HG02885 (cell line): ENCODE results near the gene DAB2IP.
"Not testable (repeated sequence)": the region's sequence is repeated elsewhere in the genome, so short reads cannot be mapped to it uniquely, and the experiment has no call there.

ENCODE experiments used
- ATAC-seq: cut with Tn5 transposase; IDR thresholded peaks from one replicate; pipeline ENCODE4 v1.9.1; 2021; ENCODE audit warnings: mild to moderate bottlenecking; ENCODE audit not compliant: unreplicated experiment, poor library complexity

DAB2IP gene

GRCh38 chr9:121651295-121652020 lies at the start of gene DAB2IP:
TSS of gene DAB2IP (plus strand) at chr9:121651634. CDS start at chr9:121651776, 142 bp downstream.
- ATAC-seq: no peak

DNA sequence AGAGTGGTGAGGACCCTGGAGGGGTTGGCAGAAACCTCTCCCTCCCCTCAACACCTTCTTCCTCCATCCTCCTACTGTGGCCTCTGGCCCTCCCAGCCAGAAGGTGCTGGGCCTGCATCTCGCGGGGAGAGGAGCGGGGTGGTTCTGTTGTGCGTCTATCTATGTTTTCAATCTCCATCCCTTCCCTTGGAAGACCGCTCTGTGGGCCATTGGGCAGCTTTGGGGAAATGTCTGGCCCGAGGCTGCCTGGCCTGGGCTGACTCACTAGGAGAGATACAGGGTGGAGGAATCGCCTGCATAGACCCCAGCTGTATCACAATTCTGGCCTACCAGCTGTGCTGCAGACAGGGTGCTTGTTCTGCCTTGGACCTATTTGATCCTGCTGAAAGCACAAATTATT lies 48.4 kb upstream of the DAB2IP start:
- no peak for ATAC-seq

DNA sequence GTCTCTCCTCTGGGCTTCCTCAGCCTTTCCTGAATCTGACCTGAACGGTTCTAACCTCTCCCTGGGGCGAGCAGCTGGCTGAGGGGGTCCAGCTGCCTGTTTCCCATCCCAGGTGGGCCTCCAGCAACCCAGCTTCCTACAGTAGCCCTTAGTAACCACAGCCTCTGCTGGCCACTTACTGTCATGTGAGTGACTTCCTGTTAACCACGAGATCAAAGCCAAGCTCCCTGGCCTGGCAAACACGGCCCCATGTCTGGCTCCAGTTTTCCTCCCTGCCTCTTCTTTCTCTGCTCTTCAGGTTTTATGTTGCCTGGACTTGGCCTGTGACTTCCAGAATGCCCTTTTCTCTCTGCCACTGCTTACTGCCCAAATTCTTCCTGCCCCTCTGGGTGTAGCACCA lies 47.2 kb upstream of the DAB2IP start:
- no peak for ATAC-seq

GRCh38 chr9:121604654-121605053 lies 46.8 kb upstream of the DAB2IP start:
- ATAC-seq: no peak

DNA sequence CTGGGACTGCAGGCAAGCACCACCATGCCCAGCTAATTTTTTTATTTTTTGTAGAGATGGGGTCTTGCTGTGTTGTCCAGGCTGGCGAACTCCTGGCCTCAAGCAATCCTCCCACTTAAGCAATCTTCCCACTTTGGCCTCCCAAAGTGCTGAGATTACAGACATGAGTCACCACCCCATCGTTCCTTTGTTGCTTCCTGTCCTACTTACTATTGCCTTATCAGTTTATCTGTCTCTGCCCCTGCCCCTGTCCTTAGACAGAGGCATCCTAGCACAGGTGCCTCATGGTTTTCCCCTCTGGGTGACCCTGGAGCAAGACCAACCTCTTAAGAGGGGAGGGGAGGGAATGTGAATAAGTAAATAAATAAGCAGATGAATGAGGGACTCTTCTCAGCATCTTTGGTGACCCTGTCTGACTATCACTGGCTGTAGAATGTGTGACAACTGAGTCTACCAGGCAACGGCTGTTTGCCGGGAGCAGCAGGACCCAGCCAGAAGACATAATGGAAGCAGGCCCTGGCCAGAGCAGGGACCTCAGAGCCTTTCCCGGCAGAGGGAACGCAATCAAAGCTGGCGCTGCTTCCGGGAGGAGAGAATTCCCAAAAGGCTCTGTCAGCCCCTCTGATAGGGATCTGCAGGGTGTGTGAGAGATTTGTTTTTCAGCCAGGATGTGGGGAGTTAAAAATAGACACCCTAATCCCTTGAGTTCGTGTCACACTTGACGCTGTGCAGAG lies 43.8 kb upstream of the DAB2IP start:
- ATAC-seq: no peak

- no peak for ATAC-seq
Observed at GRCh38 chr9:121608168-121608853, 43.1 kb upstream of the DAB2IP start.

- no peak for ATAC-seq
Observed at GRCh38 chr9:121609822-121610637, 41.4 kb upstream of the DAB2IP start.

DNA sequence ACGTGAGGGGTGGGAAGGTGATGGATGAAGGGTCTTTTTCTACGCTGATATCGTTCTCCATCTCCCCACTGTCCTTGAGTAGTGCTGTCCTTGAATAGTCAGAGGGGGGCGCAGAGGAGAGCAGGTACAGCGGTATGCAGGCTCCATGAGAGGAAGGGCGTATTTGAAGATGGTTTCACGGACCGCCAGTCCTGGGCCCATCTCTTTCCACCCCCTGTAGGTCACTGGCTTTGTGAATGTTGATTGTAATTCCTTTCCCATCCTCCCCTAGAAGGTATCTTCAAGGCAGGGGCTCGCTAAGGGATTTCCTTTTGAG lies 40.8 kb upstream of the DAB2IP start:
- no peak for ATAC-seq

GRCh38 chr9:121612511-121612998 lies 38.9 kb upstream of the DAB2IP start:
- no peak for ATAC-seq

DNA sequence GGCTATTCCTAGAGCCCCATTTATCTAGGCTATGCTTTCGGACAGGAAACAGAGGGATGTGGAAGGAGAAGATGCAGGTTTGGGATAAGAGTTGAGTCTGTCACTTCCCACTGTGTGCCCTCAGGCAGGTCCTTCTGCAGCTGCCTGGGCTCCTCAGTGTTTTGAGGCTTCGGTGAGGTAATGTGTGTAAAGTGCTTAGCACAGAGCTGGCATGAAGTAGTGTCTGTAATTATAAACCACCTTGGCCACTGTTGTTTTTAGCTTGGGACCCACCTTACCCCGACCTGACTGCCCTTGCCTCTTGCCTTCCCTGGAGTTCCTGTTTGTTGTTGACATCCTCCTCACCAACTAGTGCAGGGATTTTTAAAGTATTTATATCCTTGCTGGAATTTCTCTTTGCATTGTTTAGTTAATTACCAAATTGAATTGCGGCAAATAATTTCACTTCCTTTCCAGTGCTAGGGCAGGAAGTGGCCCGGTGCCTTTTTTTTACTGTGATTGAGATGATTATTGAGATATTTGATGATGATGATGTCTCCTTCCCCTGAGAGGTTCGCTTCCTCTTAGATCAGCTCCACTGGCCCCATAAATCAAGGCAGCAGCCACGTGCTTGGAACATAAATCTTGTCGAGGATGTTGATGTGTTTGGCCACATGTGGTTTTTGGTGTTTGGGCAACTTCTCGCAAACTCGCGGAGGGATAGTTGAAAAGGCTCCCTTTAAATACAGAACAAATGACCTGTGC lies 38.3 kb upstream of the DAB2IP start:
- ATAC-seq: no peak

- no peak for ATAC-seq
Observed at GRCh38 chr9:121616123-121616755, 35.2 kb upstream of the DAB2IP start.

- no peak for ATAC-seq
Observed at GRCh38 chr9:121618504-121618903, 32.9 kb upstream of the DAB2IP start.

- not testable (repeated sequence) for ATAC-seq
Observed at GRCh38 chr9:121618910-121619309, 32.5 kb upstream of the DAB2IP start.

GRCh38 chr9:121619545-121620324 lies 31.7 kb upstream of the DAB2IP start:
- ATAC-seq: no peak

DNA sequence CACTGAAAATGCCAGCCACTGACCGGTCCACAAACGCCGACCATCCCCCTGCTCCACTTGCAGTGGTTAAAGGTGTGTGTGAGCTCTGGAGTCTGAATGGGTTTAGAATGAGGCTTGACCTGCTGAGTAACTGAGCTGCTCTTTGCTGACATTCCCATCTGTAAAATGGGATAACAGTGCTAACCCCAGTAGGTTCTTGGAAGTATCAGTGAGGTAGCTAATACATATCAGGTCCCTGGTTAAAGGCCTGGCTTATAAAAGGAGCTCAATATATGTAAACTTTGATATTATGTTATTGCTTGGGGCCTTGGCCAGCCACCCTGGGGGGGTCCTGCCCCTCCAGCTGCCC lies 31.1 kb upstream of the DAB2IP start:
- ATAC-seq: no peak

GRCh38 chr9:121620777-121621449 lies 30.5 kb upstream of the DAB2IP start:
- no peak for ATAC-seq

DNA sequence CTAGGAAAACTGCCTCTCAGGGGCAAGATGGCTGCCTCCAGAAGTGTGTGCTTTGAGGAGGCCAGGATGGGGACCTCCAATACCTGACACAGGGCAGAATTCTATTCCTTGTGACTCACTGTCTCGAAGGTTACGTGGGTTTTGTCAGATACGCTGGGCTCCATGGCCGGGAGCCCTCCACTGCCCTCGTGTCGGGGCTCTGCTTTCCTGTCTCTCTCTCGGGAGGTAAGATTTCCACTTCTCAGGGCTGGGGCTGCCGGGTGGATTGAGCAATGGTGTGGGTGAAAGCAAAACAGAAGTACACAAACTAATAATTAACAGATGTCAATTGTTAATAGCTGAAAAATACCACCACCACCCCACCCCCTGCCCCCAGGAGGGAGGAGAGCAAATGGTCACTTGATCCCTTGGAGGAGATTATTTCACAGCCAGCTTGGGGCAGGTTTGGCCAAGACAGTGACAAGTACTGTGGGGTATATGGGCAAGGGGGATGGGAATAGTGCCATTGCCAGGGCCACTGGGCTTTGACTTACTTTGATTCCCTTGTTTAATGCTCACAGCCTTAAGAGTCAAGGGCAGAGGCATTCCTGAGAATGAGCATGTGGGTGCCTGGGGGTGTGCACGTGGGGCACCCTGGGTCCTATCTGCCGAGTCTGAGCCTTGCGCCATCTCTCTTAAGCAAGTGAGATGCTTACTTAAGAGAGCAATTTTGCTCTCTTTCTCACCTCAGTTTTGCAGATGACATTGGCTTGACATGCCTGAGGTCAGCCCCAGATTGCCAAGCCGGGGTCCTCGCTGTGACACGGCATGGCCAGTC lies 28.8 kb upstream of the DAB2IP start:
- ATAC-seq: no peak
